Activated naive CD8-positive, alpha-beta T cell (primary cell): ENCODE data around the gene RASA2.

ENCODE experiments used
- H3K27ac Mint-ChIP-seq: one replicate; pipeline ENCODE4 v1.8.0; 2021; ENCODE audit warnings: mixed read lengths
- H3K27me3 Mint-ChIP-seq: one replicate; pipeline ENCODE4 v1.8.0; 2021; ENCODE audit warnings: mixed read lengths
- H3K36me3 Mint-ChIP-seq: one replicate; pipeline ENCODE4 v1.8.0; 2021; ENCODE audit warnings: mixed read lengths
- H3K4me1 Mint-ChIP-seq: one replicate; pipeline ENCODE4 v1.8.0; 2021; ENCODE audit warnings: low read depth, mixed read lengths
- H3K4me3 Mint-ChIP-seq: one replicate; pipeline ENCODE4 v1.8.0; 2021; ENCODE audit warnings: mild to moderate bottlenecking, mixed read lengths
- H3K9me3 Mint-ChIP-seq: one replicate; pipeline ENCODE4 v1.8.0; 2021; ENCODE audit warnings: low read depth, mixed read lengths

RASA2 gene

GRCh38 chr3:141452773-141453172 is 34.1 kb upstream of the RASA2 start:
- Mint-ChIP-seq H3K27ac (no peak overlapping the region), H3K4me1 (peaks cover 13% of the 10 kb centered on the region), H3K36me3 (no peaks in the 10 kb centered on the region), H3K9me3 (no peaks in the 10 kb centered on the region), H3K4me3 (no peak overlapping the region), H3K27me3 (no peaks in the 10 kb centered on the region)

- Mint-ChIP-seq H3K4me1 (peaks cover 13% of the 10 kb centered on the region), H3K27ac (no peak overlapping the region), H3K4me3 (no peak overlapping the region), H3K9me3 (no peaks in the 10 kb centered on the region), H3K27me3 (no peaks in the 10 kb centered on the region), H3K36me3 (no peaks in the 10 kb centered on the region)
Observed at GRCh38 chr3:141454054-141454453, 32.8 kb upstream of the RASA2 start.

GRCh38 chr3:141454906-141455602 is 31.8 kb upstream of the RASA2 start:
- Mint-ChIP-seq H3K36me3 (no peaks in the 10 kb centered on the region), H3K4me3 (no peak overlapping the region), H3K9me3 (no peaks in the 10 kb centered on the region), H3K27ac (peak overlapping the region; percentile 13), H3K27me3 (no peaks in the 10 kb centered on the region), H3K4me1 (peaks cover 8% of the 10 kb centered on the region)

GRCh38 chr3:141455603-141456300 is 31.1 kb upstream of the RASA2 start:
- Mint-ChIP-seq H3K27ac (no peak overlapping the region), H3K27me3 (no peaks in the 10 kb centered on the region), H3K36me3 (no peaks in the 10 kb centered on the region), H3K4me3 (no peak overlapping the region), H3K4me1 (peaks cover 14% of the 10 kb centered on the region), H3K9me3 (no peaks in the 10 kb centered on the region)

GRCh38 chr3:141456301-141456625 is 30.6 kb upstream of the RASA2 start:
- Mint-ChIP-seq H3K4me3 (no peak overlapping the region), H3K27ac (no peak overlapping the region), H3K27me3 (no peaks in the 10 kb centered on the region), H3K36me3 (no peaks in the 10 kb centered on the region), H3K9me3 (no peaks in the 10 kb centered on the region), H3K4me1 (peaks cover 15% of the 10 kb centered on the region)

GRCh38 chr3:141457624-141458236 is 29.1 kb upstream of the RASA2 start:
- H3K4me1 Mint-ChIP-seq: peaks cover 15% of the 10 kb centered on the region
- H3K36me3 Mint-ChIP-seq: no peaks in the 10 kb centered on the region
- no peak overlapping the region for H3K4me3 Mint-ChIP-seq
- no peaks in the 10 kb centered on the region for H3K9me3 Mint-ChIP-seq
- H3K27me3 Mint-ChIP-seq: no peaks in the 10 kb centered on the region
- no peak overlapping the region for H3K27ac Mint-ChIP-seq

- H3K27ac Mint-ChIP-seq: no peak overlapping the region
- no peak overlapping the region for H3K4me3 Mint-ChIP-seq
- H3K4me1 Mint-ChIP-seq: peaks cover 15% of the 10 kb centered on the region
- H3K27me3 Mint-ChIP-seq: no peaks in the 10 kb centered on the region
- peaks cover under 1% of the 10 kb centered on the region for H3K9me3 Mint-ChIP-seq
- no peaks in the 10 kb centered on the region for H3K36me3 Mint-ChIP-seq
Observed at GRCh38 chr3:141459008-141459407, 27.8 kb upstream of the RASA2 start.

GRCh38 chr3:141460097-141460704 is 26.6 kb upstream of the RASA2 start:
- no peak overlapping the region for H3K27ac Mint-ChIP-seq
- no peak overlapping the region for H3K4me3 Mint-ChIP-seq
- H3K27me3 Mint-ChIP-seq: no peaks in the 10 kb centered on the region
- peaks cover 4% of the 10 kb centered on the region for H3K36me3 Mint-ChIP-seq
- H3K4me1 Mint-ChIP-seq: peaks cover 8% of the 10 kb centered on the region
- H3K9me3 Mint-ChIP-seq: peaks cover 4% of the 10 kb centered on the region

GRCh38 chr3:141462176-141462859 is 24.5 kb upstream of the RASA2 start:
- Mint-ChIP-seq H3K27me3 (no peaks in the 10 kb centered on the region), H3K4me3 (no peak overlapping the region), H3K4me1 (peaks cover 8% of the 10 kb centered on the region), H3K9me3 (peaks cover 4% of the 10 kb centered on the region), H3K27ac (no peak overlapping the region), H3K36me3 (peaks cover 4% of the 10 kb centered on the region)

- no peak overlapping the region for H3K4me3 Mint-ChIP-seq
- H3K27ac Mint-ChIP-seq: no peak overlapping the region
- peaks cover 4% of the 10 kb centered on the region for H3K36me3 Mint-ChIP-seq
- H3K4me1 Mint-ChIP-seq: peaks cover 5% of the 10 kb centered on the region
- peaks cover 4% of the 10 kb centered on the region for H3K9me3 Mint-ChIP-seq
- H3K27me3 Mint-ChIP-seq: no peaks in the 10 kb centered on the region
Observed at GRCh38 chr3:141465221-141465620, 21.6 kb upstream of the RASA2 start.

GRCh38 chr3:141466633-141467169 is 20.1 kb upstream of the RASA2 start:
- peaks cover 4% of the 10 kb centered on the region for H3K36me3 Mint-ChIP-seq
- no peaks in the 10 kb centered on the region for H3K27me3 Mint-ChIP-seq
- H3K27ac Mint-ChIP-seq: no peak overlapping the region
- no peaks in the 10 kb centered on the region for H3K4me1 Mint-ChIP-seq
- no peak overlapping the region for H3K4me3 Mint-ChIP-seq
- H3K9me3 Mint-ChIP-seq: peaks cover 4% of the 10 kb centered on the region

GRCh38 chr3:141469720-141470119 is 17.1 kb upstream of the RASA2 start:
- Mint-ChIP-seq H3K4me3 (no peak overlapping the region), H3K4me1 (peaks cover 4% of the 10 kb centered on the region), H3K27ac (no peak overlapping the region), H3K27me3 (no peaks in the 10 kb centered on the region), H3K36me3 (peaks cover 2% of the 10 kb centered on the region), H3K9me3 (no peaks in the 10 kb centered on the region)

- Mint-ChIP-seq H3K36me3 (no peaks in the 10 kb centered on the region), H3K27me3 (no peaks in the 10 kb centered on the region), H3K4me1 (peaks cover 17% of the 10 kb centered on the region), H3K27ac (no peak overlapping the region), H3K9me3 (no peaks in the 10 kb centered on the region), H3K4me3 (no peak overlapping the region)
Observed at GRCh38 chr3:141471160-141471559, 15.7 kb upstream of the RASA2 start.

GRCh38 chr3:141476033-141476432 is 10.8 kb upstream of the RASA2 start:
- Mint-ChIP-seq H3K36me3 (no peaks in the 10 kb centered on the region), H3K27ac (peak overlapping the region; percentile 28), H3K27me3 (no peaks in the 10 kb centered on the region), H3K4me1 (peaks cover 44% of the 10 kb centered on the region), H3K9me3 (no peaks in the 10 kb centered on the region), H3K4me3 (peak overlapping the region; percentile 17)
